GM12875 (cell line): ENCODE data around the gene NOL7.

ENCODE experiments used
- H3K4me3 ChIP-seq: one replicate; pipeline ENCODE4 v1.5.1; 2011; ENCODE audit warnings: low read depth, low read length, control low read depth
- CTCF ChIP-seq: IDR thresholded peaks from 2 replicates; pipeline ENCODE4 v1.5.1; 2011; ENCODE audit warnings: low read depth, mild to moderate bottlenecking, control low read depth, inconsistent platforms, low read length, moderate library complexity, borderline replicate concordance; ENCODE audit not compliant: insufficient read depth

Gene NOL7

GRCh38 chr6:13630499-13630898, 15.4 kb downstream of the NOL7 start:
- H3K4me3 ChIP-seq: no peak overlapping the region
- no peak for TF ChIP-seq CTCF

GRCh38 chr6:13633343-13633742, 18.2 kb downstream of the NOL7 start:
- TF ChIP-seq CTCF: no peak

GRCh38 chr6:13635948-13636658, 21.0 kb downstream of the NOL7 start:
- no peak for TF ChIP-seq CTCF
- no peak overlapping the region for H3K4me3 ChIP-seq

More at GRCh38 chr6:13633343-13633742, 18.2 kb downstream of the NOL7 start:
- no peak overlapping the region for H3K4me3 ChIP-seq

GRCh38 chr6:13638014-13638413, 22.9 kb downstream of the NOL7 start:
- TF ChIP-seq CTCF: no peak
- H3K4me3 ChIP-seq: no peak overlapping the region

GRCh38 chr6:13638626-13639025, 23.5 kb downstream of the NOL7 start:
- H3K4me3 ChIP-seq: no peak overlapping the region
- TF ChIP-seq CTCF: no peak

- no peak overlapping the region for H3K4me3 ChIP-seq
- TF ChIP-seq CTCF: no peak
These were observed 26.2 kb downstream of the NOL7 start for GRCh38 chr6:13641315-13641714.

- H3K4me3 ChIP-seq: no peak overlapping the region
- TF ChIP-seq CTCF: no peak
These were observed 28.0 kb downstream of the NOL7 start for GRCh38 chr6:13643125-13643524.
